Spleen (tissue), 7 donors: ENCODE measurements around the gene PPARA.

ENCODE experiments used
- CTCF ChIP-seq, 11 experiments: fragments of 200-600 bp in 7 of 11; fragments of 450-650 bp in 4 of 11; sonication (generic) in 4 of 11; IDR thresholded peaks in 8 of 11; conservative IDR thresholded peaks in 3 of 11; 1 replicate in 7 of 11; 2 replicates in 4 of 11; pipeline versions ENCODE4 v1.4.0 to v1.8.0; 2016 to 2021; ENCODE audit warnings: antibody characterized with exemption in 11 of 11, inconsistent platforms in 4 of 11, mild to moderate bottlenecking in 1 of 11
- POLR2A ChIP-seq, 3 donors: fragments of 450-650 bp; IDR thresholded peaks; one replicate each; pipeline ENCODE4 v1.5.1; 2017; ENCODE audit warnings: antibody characterized with exemption in 3 of 3, mild to moderate bottlenecking in 1 of 3
- donor health status: DM: no; HTN: no; CAD: no; lungs with moderate emphysema.
- donor health status: DM: no; HTN: no; CAD: no.
- donor health status: DM: no; HTN: no; CAD: no.

- no peak for TF ChIP-seq CTCF (IDR thresholded peaks at IDR 0.05 in 8 of 11, conservative IDR thresholded peaks at IDR 0.05 in 3 of 11)
- no peak for TF ChIP-seq POLR2A (IDR thresholded peaks at IDR 0.05)
These were observed 140.0 kb downstream of the PPARA start for GRCh38 chr22:46290121-46290842.
